ELF-1 (cell line): ENCODE data around the gene GNAI1.
"Not testable (repeated sequence)": the region's sequence is repeated elsewhere in the genome, so short reads cannot be mapped to it uniquely, and the experiment has no call there.

Experiments used
- DNase-seq: peaks from one replicate; pipeline ENCODE4 v3.0.0-alpha.2; 2016; ENCODE audit warnings: low read depth, low spot score

GNAI1 gene

GRCh38 chr7:80157770-80158169 is 23.1 kb downstream of the GNAI1 start:
- DNase-seq = not testable (repeated sequence)

GRCh38 chr7:80159802-80160201 is 25.2 kb downstream of the GNAI1 start:
- DNase-seq = no peak

- no peak for DNase-seq
Measured at GRCh38 chr7:80161466-80161865, 26.8 kb downstream of the GNAI1 start.

DNA sequence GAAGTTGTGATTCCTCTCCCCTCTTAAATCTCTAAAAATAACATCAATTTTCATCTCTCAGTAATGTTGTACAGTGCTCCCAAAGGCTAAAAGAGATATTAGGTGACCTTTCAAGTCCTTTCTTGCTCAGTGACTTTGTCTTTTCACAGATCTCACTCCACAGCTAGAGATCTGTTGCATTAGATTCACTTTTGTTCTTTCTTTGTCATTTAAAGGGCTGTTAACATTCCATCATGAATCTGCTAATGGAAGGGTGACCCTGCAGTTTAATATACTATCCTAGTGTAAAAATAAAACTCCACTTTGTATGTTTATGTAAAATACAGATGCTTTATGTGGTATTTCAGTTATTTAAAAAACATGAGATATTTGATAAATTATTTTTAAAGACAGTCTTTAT is 30.5 kb downstream of the GNAI1 start:
- DNase-seq = no peak

- no peak for DNase-seq
Measured at GRCh38 chr7:80170445-80170844, 35.8 kb downstream of the GNAI1 start.

DNA sequence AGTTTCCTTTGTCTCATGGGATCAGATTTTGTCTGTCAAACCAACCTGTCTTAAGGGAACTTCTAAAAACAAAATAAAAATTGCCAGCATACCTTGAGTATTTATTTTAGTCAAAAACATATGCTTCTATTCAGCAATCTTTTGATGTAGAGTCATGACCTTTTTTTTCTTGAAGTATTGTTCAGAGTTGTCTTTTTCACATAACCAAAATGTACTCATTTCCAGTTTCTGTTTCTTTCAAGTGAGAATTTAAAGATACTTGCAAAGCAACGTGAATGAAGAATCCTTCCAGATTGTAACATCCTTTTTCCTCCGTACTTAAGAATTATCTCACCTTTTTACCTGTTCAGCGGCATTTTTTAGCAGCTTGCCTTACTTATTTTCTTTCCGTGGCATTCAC is 37.8 kb downstream of the GNAI1 start:
- no peak for DNase-seq

DNA sequence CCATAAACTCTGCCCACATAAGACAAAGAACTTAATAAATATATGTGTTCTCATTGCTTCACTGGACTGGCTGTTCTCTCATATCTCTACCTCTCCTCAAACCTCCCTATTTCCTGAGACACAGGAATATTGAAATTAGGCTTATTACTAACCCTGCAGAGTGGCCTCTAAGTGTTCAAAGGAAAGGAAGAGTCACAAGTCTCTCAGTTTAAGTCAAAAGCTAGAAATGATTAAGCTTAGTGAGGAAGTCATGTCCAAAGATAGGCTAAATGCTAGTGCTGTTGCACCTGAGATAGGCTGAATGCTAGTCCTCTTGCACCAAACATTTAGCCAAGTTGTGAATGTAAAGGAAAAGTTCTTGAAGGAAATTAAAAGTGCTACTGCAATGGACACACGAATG is 41.1 kb downstream of the GNAI1 start:
- no peak for DNase-seq

DNA sequence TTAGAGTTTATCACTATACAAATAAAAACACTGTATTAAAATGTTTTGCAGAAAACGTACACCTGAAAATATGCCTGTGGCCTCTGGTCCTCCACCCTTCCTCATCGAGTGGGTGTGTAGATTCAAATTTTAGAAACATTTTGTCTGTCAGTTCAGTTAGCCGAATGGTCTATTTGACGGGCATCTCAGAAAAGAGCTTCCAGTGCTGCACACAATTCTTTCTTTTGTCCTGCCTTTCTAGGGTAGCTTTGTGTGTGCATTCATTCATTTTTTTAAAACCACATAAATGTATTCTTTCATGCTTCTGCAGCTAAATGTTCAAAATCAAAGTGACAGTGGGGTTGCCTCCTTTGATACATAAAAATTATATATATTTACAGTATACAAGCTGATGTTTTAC is 46.8 kb downstream of the GNAI1 start:
- DNase-seq = no peak

DNA sequence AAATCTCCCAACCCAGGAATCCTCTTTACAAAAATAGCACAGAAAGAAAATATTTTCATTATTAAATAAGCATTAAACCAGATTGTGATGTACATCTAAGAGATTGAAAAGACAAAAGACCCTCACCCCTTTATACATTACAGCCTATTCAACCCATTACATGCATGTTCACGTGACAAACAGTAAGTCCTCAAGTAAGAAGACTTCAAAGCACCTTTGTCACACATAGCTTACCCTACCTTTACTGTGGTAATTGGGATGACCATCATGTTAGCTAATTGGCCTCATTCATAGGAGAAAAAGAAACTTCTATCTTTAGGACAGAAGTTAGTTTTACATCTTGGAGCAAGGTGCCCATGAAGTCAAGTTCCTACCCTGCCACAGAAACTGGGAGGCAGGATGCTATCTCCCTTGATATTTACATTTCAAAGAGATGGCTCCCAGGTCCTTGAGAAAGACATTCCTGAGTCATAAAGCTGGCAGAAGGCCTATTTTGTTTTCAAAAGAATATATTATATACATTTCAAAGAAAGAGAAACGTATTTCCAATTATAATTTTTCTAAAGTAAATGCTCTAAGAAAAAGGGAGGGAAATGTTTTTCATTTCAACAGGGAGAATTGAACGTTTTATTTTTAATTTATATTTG is 48.1 kb downstream of the GNAI1 start:
- peak; percentile 9 for DNase-seq

GRCh38 chr7:80183351-80183750 is 48.7 kb downstream of the GNAI1 start:
- DNase-seq = no peak

DNA sequence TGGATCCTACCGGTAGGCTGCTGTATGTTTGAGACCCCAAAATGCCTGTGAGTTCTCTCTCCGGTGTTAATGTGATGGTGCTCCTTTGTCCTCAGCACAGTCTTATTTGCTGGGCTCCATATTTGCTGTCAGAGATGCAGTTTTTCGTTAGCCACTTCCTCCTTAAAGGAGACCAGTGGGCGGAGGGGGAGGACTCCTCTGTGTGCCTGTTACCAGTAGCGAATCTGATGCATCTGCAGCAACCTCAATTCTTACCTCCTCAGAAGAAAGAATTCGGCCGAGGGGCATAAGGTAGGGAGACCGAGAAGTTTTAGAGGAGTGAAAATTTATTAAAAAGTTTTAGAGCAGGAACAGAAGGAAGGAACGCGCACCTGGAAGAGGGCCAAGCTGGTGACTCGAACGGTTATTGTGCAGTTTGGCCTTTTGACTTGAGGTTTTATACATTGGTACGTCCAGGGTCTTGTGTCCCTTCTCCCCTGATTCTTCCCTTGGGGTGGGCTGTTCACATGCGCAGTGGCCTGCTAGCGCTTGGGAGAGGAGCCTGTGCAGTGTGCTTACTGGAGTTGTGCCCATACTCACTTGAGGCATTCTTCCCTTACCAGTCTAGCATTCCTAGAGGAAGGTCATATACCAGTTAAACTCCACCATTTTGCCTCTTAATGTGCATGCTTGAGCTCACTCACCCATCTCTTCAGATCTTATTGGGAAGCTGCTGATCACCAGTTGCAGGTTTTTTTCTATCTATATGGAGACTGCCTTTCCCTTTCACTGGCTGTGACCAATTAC is 49.5 kb downstream of the GNAI1 start:
- peak; percentile 5 for DNase-seq

- no peak for DNase-seq
Measured at GRCh38 chr7:80184693-80185092, 50.1 kb downstream of the GNAI1 start.

DNA sequence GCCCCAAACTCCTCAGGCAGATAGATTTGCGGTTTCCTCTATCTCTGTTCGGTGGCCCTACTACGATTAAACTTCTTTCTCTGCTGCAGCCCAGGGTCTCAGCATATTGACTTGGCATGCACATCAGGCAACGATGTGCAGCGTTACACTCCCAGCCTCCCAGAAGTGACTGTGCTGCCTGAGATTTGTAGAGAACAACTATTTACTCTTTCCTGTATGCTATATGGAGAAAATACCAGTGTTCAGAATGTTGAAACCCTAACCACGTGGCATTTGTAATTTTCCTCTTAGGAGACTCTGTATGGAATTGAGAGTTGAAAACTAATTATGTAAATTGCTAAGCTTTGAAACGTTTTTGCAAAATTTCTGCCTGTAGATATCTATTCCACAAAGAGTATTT is 50.9 kb downstream of the GNAI1 start:
- DNase-seq = no peak

DNA sequence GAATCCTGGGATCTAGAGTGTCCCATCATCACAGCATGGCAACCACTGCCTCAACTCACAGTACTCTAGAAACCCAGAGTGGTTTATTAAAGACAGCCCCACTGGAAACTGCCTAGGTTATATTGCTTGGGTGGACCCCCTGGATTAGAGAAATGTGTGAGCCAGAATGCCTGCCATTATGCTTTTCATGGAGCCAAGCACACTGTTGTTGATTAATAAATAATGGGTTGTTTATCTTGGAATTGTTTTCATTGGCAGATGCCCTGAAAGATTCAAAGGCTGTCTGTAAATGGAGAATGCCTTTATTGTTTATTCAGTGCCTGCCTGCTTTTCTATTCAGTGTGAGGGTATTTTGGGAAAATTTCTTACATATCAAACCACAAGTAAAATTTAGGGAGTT is 52.1 kb downstream of the GNAI1 start:
- DNase-seq = no peak

- DNase-seq = no peak
Measured at GRCh38 chr7:80187279-80187678, 52.6 kb downstream of the GNAI1 start.

- DNase-seq = no peak
Measured at GRCh38 chr7:80187727-80188126, 53.1 kb downstream of the GNAI1 start.

DNA sequence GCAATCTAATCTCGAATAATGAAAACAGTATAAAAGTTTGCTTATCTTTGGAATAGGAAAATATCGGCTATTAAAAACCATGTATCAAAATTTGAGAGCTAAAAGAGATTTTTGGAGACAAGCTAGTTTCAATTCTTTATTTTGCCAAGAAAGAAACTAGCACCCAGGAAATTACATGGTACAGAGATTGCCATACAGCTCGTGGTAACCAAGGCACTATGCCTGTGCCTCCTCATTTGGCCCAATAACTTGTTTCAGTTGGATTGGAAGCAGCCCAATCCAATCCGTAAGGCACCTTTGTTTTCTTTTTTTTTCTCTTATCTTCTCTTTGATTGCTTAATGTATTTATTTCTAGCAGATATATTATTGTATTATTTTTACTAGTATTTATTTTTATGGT is 55.0 kb downstream of the GNAI1 start:
- no peak for DNase-seq

- DNase-seq = no peak
Measured at GRCh38 chr7:80197627-80198026, 63.0 kb downstream of the GNAI1 start.

GRCh38 chr7:80199051-80199450 is 64.4 kb downstream of the GNAI1 start:
- DNase-seq = no peak

GRCh38 chr7:80204454-80204853 is 69.8 kb downstream of the GNAI1 start:
- no peak for DNase-seq

DNA sequence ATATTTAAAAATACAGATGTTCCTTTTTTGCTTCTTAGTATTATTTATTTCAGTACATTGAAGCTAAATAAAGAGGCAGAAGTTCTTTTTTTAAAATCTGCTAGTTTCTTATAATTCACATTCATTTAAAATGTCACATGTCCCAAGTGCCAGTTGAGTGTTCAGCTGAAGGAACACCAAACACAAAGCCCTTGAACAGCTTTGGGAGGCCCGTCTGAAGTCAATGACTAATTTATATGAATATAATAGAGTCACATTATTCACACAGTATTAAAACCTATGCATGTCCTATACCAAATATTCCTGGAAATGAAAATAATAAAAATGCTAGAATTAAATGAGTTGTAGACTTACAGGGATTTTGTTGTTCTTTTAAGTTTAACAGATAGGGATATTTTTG is 70.3 kb downstream of the GNAI1 start:
- no peak for DNase-seq

- no peak for DNase-seq
Measured at GRCh38 chr7:80206763-80207162, 72.1 kb downstream of the GNAI1 start.

GRCh38 chr7:80207501-80207900 is 72.9 kb downstream of the GNAI1 start:
- no peak for DNase-seq
